Mucosa of rectum (tissue), 2 donors: ENCODE data around the gene PDGFC.
A peak's percentile ranks its signal among the peaks of the same experiment; 100 is the strongest.

Source experiments
- H3K27ac ChIP-seq, 2 donors: one replicate each; pipeline ENCODE4 v1.7.0; 2013; ENCODE audit warnings: inconsistent platforms in 2 of 2, low read depth in 2 of 2, low read length in 2 of 2
- H3K27me3 ChIP-seq, 2 donors: one replicate each; pipeline ENCODE4 v1.7.0; 2013; ENCODE audit warnings: low read length in 2 of 2; ENCODE audit not compliant: control insufficient read depth in 2 of 2, insufficient read depth in 2 of 2
- H3K36me3 ChIP-seq, 2 donors: one replicate each; pipeline ENCODE4 v1.7.0; 2013; ENCODE audit warnings: low read length in 2 of 2; ENCODE audit not compliant: control insufficient read depth in 2 of 2, insufficient read depth in 2 of 2
- H3K4me1 ChIP-seq, 2 donors: one replicate each; pipeline ENCODE4 v1.7.0; 2013; ENCODE audit warnings: low read length in 2 of 2, mild to moderate bottlenecking in 1 of 2; ENCODE audit not compliant: control insufficient read depth in 2 of 2, insufficient read depth in 2 of 2
- H3K4me3 ChIP-seq, 2 donors: one replicate each; pipeline ENCODE4 v1.7.0; 2013; ENCODE audit warnings: low read length in 2 of 2
- H3K9ac ChIP-seq, 2 donors: one replicate each; pipeline ENCODE4 v1.7.0; 2013; ENCODE audit warnings: low read length in 2 of 2, low read depth in 1 of 2, mild to moderate bottlenecking in 1 of 2
- H3K9me3 ChIP-seq, 2 donors: one replicate each; pipeline ENCODE4 v1.7.0; 2013; ENCODE audit warnings: low read length in 2 of 2; ENCODE audit not compliant: control insufficient read depth in 2 of 2
- donor health status: healthy.
- donor health status: Normal muscosa, but diverticular disease.

The PDGFC gene

GRCh38 chr4:156974264-156974663 is 2.7 kb upstream of the PDGFC start:
- no peaks in the 10 kb centered on the region for H3K27me3 ChIP-seq
- H3K9ac ChIP-seq, result no peak overlapping the region
- no peaks in the 10 kb centered on the region for H3K36me3 ChIP-seq
- no peak overlapping the region for H3K4me3 ChIP-seq
- H3K27ac ChIP-seq, result no peak overlapping the region
- H3K9me3 ChIP-seq, result no peaks in the 10 kb centered on the region
- peaks cover 4 to 5% of the 10 kb centered on the region in 2 donors for H3K4me1 ChIP-seq

GRCh38 chr4:156972379-156973015 is 898 bp upstream of the PDGFC start:
- Histone ChIP-seq H3K4me1 (peaks cover 5 to 8% of the 10 kb centered on the region in 2 donors), H3K4me3 (peak overlapping the region; percentile 69 to 81), H3K27me3 (no peaks in the 10 kb centered on the region), H3K27ac (peak overlapping the region; percentile 4 to 58), H3K9ac (no peak overlapping the region), H3K36me3 (no peaks in the 10 kb centered on the region), H3K9me3 (no peaks in the 10 kb centered on the region)

GRCh38 chr4:156971165-156971675 is 379 bp downstream of the PDGFC start:
- Histone ChIP-seq H3K9me3 (no peaks in the 10 kb centered on the region), H3K4me3 (peak overlapping the region; percentile 69 to 81), H3K4me1 (peaks cover 5 to 8% of the 10 kb centered on the region in 2 donors), H3K27ac (peak overlapping the region; percentile 53 to 58), H3K9ac (peak overlapping the region; percentile 61 to 62), H3K36me3 (no peaks in the 10 kb centered on the region), H3K27me3 (no peaks in the 10 kb centered on the region)

- no peaks in the 10 kb centered on the region for H3K9me3 ChIP-seq
- H3K27me3 ChIP-seq, result no peaks in the 10 kb centered on the region
- peak overlapping the region; percentile 69 to 81 for H3K4me3 ChIP-seq
- H3K27ac ChIP-seq, result peak overlapping the region; percentile 53
- H3K4me1 ChIP-seq, result peaks cover 5 to 8% of the 10 kb centered on the region in 2 donors
- H3K36me3 ChIP-seq, result no peaks in the 10 kb centered on the region
- H3K9ac ChIP-seq, result peak overlapping the region; percentile 58 to 61
Observed at GRCh38 chr4:156970501-156971164, 966 bp downstream of the PDGFC start.

GRCh38 chr4:156969911-156970310 is 1.7 kb downstream of the PDGFC start:
- H3K27ac ChIP-seq, result peak overlapping the region in 1 of 2 donors; percentile 14
- no peaks in the 10 kb centered on the region for H3K9me3 ChIP-seq
- H3K4me3 ChIP-seq, result peak overlapping the region; percentile 69 to 81
- peak overlapping the region in 1 of 2 donors; percentile 58 for H3K9ac ChIP-seq
- no peaks in the 10 kb centered on the region for H3K36me3 ChIP-seq
- no peaks in the 10 kb centered on the region for H3K27me3 ChIP-seq
- peaks cover 5 to 8% of the 10 kb centered on the region in 2 donors for H3K4me1 ChIP-seq

GRCh38 chr4:156969101-156969500 is 2.5 kb downstream of the PDGFC start:
- Histone ChIP-seq H3K9me3 (no peaks in the 10 kb centered on the region), H3K4me3 (peak overlapping the region; percentile 19 to 41), H3K36me3 (no peaks in the 10 kb centered on the region), H3K27me3 (no peaks in the 10 kb centered on the region), H3K27ac (no peak overlapping the region), H3K4me1 (peaks cover 5 to 8% of the 10 kb centered on the region in 2 donors), H3K9ac (peak overlapping the region in 1 of 2 donors; percentile 7)

GRCh38 chr4:156968479-156968984 is 3.1 kb downstream of the PDGFC start:
- Histone ChIP-seq H3K9ac (no peak overlapping the region), H3K9me3 (no peaks in the 10 kb centered on the region), H3K36me3 (no peaks in the 10 kb centered on the region), H3K27ac (no peak overlapping the region), H3K4me1 (peaks cover 5 to 8% of the 10 kb centered on the region in 2 donors), H3K27me3 (no peaks in the 10 kb centered on the region), H3K4me3 (peak overlapping the region; percentile 19 to 41)

- Histone ChIP-seq H3K36me3 (no peaks in the 10 kb centered on the region), H3K27me3 (no peaks in the 10 kb centered on the region), H3K4me1 (peaks cover 5 to 8% of the 10 kb centered on the region in 2 donors), H3K9ac (no peak overlapping the region), H3K9me3 (no peaks in the 10 kb centered on the region), H3K4me3 (no peak overlapping the region), H3K27ac (no peak overlapping the region)
Observed at GRCh38 chr4:156966836-156967235, 4.8 kb downstream of the PDGFC start.

GRCh38 chr4:156963419-156963818 is 8.2 kb downstream of the PDGFC start:
- Histone ChIP-seq H3K9ac (no peak overlapping the region), H3K27ac (no peak overlapping the region), H3K9me3 (no peaks in the 10 kb centered on the region), H3K4me3 (no peak overlapping the region), H3K36me3 (no peaks in the 10 kb centered on the region), H3K4me1 (no peaks in the 10 kb centered on the region), H3K27me3 (no peaks in the 10 kb centered on the region)

GRCh38 chr4:156962528-156962974 is 9.0 kb downstream of the PDGFC start:
- Histone ChIP-seq H3K27me3 (no peaks in the 10 kb centered on the region), H3K9me3 (no peaks in the 10 kb centered on the region), H3K36me3 (no peaks in the 10 kb centered on the region), H3K9ac (no peak overlapping the region), H3K27ac (peak overlapping the region in 1 of 2 donors; percentile 5), H3K4me3 (no peak overlapping the region), H3K4me1 (peaks cover 0 to 4% of the 10 kb centered on the region in 2 donors)
